Dendritic cell treated with granulocyte-macrophage colony-stimulating factor and Interleukin-4, amounts not matched to agents 40 ng/mL and 50 ng/mL, for 4 days (primary cell): ENCODE data around the gene PRKCZ.

Experiments used
- H3K27ac Mint-ChIP-seq: one replicate; pipeline ENCODE4 v1.8.0; 2022; ENCODE audit warnings: mild to moderate bottlenecking, mixed read lengths
- H3K27me3 Mint-ChIP-seq: one replicate; pipeline ENCODE4 v1.8.0; 2022; ENCODE audit warnings: mild to moderate bottlenecking, mixed read lengths
- H3K36me3 Mint-ChIP-seq: one replicate; pipeline ENCODE4 v1.8.0; 2022; ENCODE audit warnings: low read depth, mixed read lengths
- H3K4me1 Mint-ChIP-seq: one replicate; pipeline ENCODE4 v1.8.0; 2022; ENCODE audit warnings: low read depth, mixed read lengths
- H3K4me3 Mint-ChIP-seq: one replicate; pipeline ENCODE4 v1.8.0; 2022; ENCODE audit warnings: mild to moderate bottlenecking, moderate library complexity, mixed read lengths
- H3K9me3 Mint-ChIP-seq: one replicate; pipeline ENCODE4 v1.8.0; 2022; ENCODE audit warnings: mixed read lengths
- intact Hi-C: fragments of 100-400 bp; cut with micrococcal nuclease; formaldehyde crosslinking; loops from one replicate; pipeline ENCODE4 v1.15.0; 2022

Gene PRKCZ

GRCh38 chr1:2072109-2072806, 22.0 kb downstream of the PRKCZ start:
- Mint-ChIP-seq H3K4me1 (no peaks in the 10 kb centered on the region), H3K9me3 (no peaks in the 10 kb centered on the region), H3K27ac (no peak overlapping the region), H3K27me3 (peaks cover 2% of the 10 kb centered on the region), H3K4me3 (no peak overlapping the region), H3K36me3 (no peaks in the 10 kb centered on the region)
- intact Hi-C loops, result no loop called here

- Mint-ChIP-seq H3K27me3 (peaks cover 2% of the 10 kb centered on the region), H3K4me3 (no peak overlapping the region), H3K9me3 (peaks cover 4% of the 10 kb centered on the region), H3K36me3 (no peaks in the 10 kb centered on the region), H3K4me1 (no peaks in the 10 kb centered on the region), H3K27ac (no peak overlapping the region)
- intact Hi-C loops, result no loop called here
Measured at GRCh38 chr1:2072891-2073290, 22.7 kb downstream of the PRKCZ start.

GRCh38 chr1:2073382-2074230, 23.4 kb downstream of the PRKCZ start:
- Mint-ChIP-seq H3K4me3 (no peak overlapping the region), H3K36me3 (no peaks in the 10 kb centered on the region), H3K27me3 (peaks cover 4% of the 10 kb centered on the region), H3K9me3 (peaks cover 11% of the 10 kb centered on the region), H3K27ac (no peak overlapping the region), H3K4me1 (no peaks in the 10 kb centered on the region)
- intact Hi-C loops, result no loop called here

- no peaks in the 10 kb centered on the region for H3K36me3 Mint-ChIP-seq
- no peak overlapping the region for H3K4me3 Mint-ChIP-seq
- no peak overlapping the region for H3K27ac Mint-ChIP-seq
- peaks cover 4% of the 10 kb centered on the region for H3K27me3 Mint-ChIP-seq
- H3K9me3 Mint-ChIP-seq, result peaks cover 19% of the 10 kb centered on the region
- intact Hi-C loops, result no loop called here
- H3K4me1 Mint-ChIP-seq, result no peaks in the 10 kb centered on the region
Measured at GRCh38 chr1:2074396-2074795, 24.2 kb downstream of the PRKCZ start.

GRCh38 chr1:2074944-2075740, 24.9 kb downstream of the PRKCZ start:
- intact Hi-C loops, result no loop called here
- Mint-ChIP-seq H3K4me1 (no peaks in the 10 kb centered on the region), H3K36me3 (no peaks in the 10 kb centered on the region), H3K27ac (no peak overlapping the region), H3K27me3 (peaks cover 4% of the 10 kb centered on the region), H3K9me3 (peaks cover 27% of the 10 kb centered on the region), H3K4me3 (no peak overlapping the region)

- H3K27ac Mint-ChIP-seq, result no peak overlapping the region
- H3K9me3 Mint-ChIP-seq, result peaks cover 30% of the 10 kb centered on the region
- H3K4me1 Mint-ChIP-seq, result no peaks in the 10 kb centered on the region
- H3K4me3 Mint-ChIP-seq, result no peak overlapping the region
- peaks cover 4% of the 10 kb centered on the region for H3K27me3 Mint-ChIP-seq
- no peaks in the 10 kb centered on the region for H3K36me3 Mint-ChIP-seq
- intact Hi-C loops, result no loop called here
Measured at GRCh38 chr1:2076826-2077225, 26.6 kb downstream of the PRKCZ start.

- H3K27ac Mint-ChIP-seq, result no peak overlapping the region
- intact Hi-C loops, result no loop called here
- peaks cover 30% of the 10 kb centered on the region for H3K9me3 Mint-ChIP-seq
- H3K4me3 Mint-ChIP-seq, result no peak overlapping the region
- peaks cover 2% of the 10 kb centered on the region for H3K27me3 Mint-ChIP-seq
- no peaks in the 10 kb centered on the region for H3K4me1 Mint-ChIP-seq
- H3K36me3 Mint-ChIP-seq, result no peaks in the 10 kb centered on the region
Measured at GRCh38 chr1:2078170-2078569, 28.0 kb downstream of the PRKCZ start.

GRCh38 chr1:2079396-2080085, 29.3 kb downstream of the PRKCZ start:
- peaks cover 2% of the 10 kb centered on the region for H3K27me3 Mint-ChIP-seq
- peaks cover 30% of the 10 kb centered on the region for H3K9me3 Mint-ChIP-seq
- no peak overlapping the region for H3K27ac Mint-ChIP-seq
- intact Hi-C loops, result no loop called here
- no peak overlapping the region for H3K4me3 Mint-ChIP-seq
- H3K4me1 Mint-ChIP-seq, result no peaks in the 10 kb centered on the region
- no peaks in the 10 kb centered on the region for H3K36me3 Mint-ChIP-seq

GRCh38 chr1:2080140-2080539, 29.9 kb downstream of the PRKCZ start:
- Mint-ChIP-seq H3K27ac (no peak overlapping the region), H3K4me1 (no peaks in the 10 kb centered on the region), H3K4me3 (no peak overlapping the region), H3K9me3 (peaks cover 30% of the 10 kb centered on the region), H3K36me3 (no peaks in the 10 kb centered on the region), H3K27me3 (peaks cover 2% of the 10 kb centered on the region)
- intact Hi-C loops, result no loop called here

- Mint-ChIP-seq H3K4me1 (no peaks in the 10 kb centered on the region), H3K4me3 (no peak overlapping the region), H3K27me3 (peaks cover 2% of the 10 kb centered on the region), H3K27ac (no peak overlapping the region), H3K9me3 (peaks cover 30% of the 10 kb centered on the region), H3K36me3 (no peaks in the 10 kb centered on the region)
- intact Hi-C loops, result no loop called here
Measured at GRCh38 chr1:2080884-2081283, 30.7 kb downstream of the PRKCZ start.

- H3K4me1 Mint-ChIP-seq, result no peaks in the 10 kb centered on the region
- H3K36me3 Mint-ChIP-seq, result no peaks in the 10 kb centered on the region
- H3K4me3 Mint-ChIP-seq, result no peak overlapping the region
- intact Hi-C loops, result no loop called here
- peaks cover 30% of the 10 kb centered on the region for H3K9me3 Mint-ChIP-seq
- no peak overlapping the region for H3K27ac Mint-ChIP-seq
- H3K27me3 Mint-ChIP-seq, result peaks cover 2% of the 10 kb centered on the region
Measured at GRCh38 chr1:2081326-2081885, 31.2 kb downstream of the PRKCZ start.

- intact Hi-C loops, result no loop called here
- no peaks in the 10 kb centered on the region for H3K36me3 Mint-ChIP-seq
- H3K27me3 Mint-ChIP-seq, result peaks cover 2% of the 10 kb centered on the region
- no peaks in the 10 kb centered on the region for H3K4me1 Mint-ChIP-seq
- no peak overlapping the region for H3K4me3 Mint-ChIP-seq
- H3K27ac Mint-ChIP-seq, result no peak overlapping the region
- H3K9me3 Mint-ChIP-seq, result peaks cover 30% of the 10 kb centered on the region
Measured at GRCh38 chr1:2082064-2082463, 31.9 kb downstream of the PRKCZ start.

GRCh38 chr1:2083666-2084065, 33.5 kb downstream of the PRKCZ start:
- Mint-ChIP-seq H3K36me3 (no peaks in the 10 kb centered on the region), H3K4me3 (no peak overlapping the region), H3K27ac (no peak overlapping the region), H3K4me1 (no peaks in the 10 kb centered on the region), H3K27me3 (no peaks in the 10 kb centered on the region), H3K9me3 (peaks cover 18% of the 10 kb centered on the region)
- intact Hi-C loops, result no loop called here
